ENCODE data around the gene DEFB112. TPM values are rescaled to one million over a fixed set of nuclear protein-coding genes. Genes with fewer than 3 reads are reported as not detected.

Gene DEFB112
- total RNA-seq, 4 donors from 2014 or later, result not detected

GRCh38 chr6:50025258-50025657 lies 24.5 kb downstream of the DEFB112 start:
- Histone ChIP-seq H3K27me3 (no peaks in the 10 kb centered on the region), H3K4me3 (no peak overlapping the region), H3K4me1 (no peaks in the 10 kb centered on the region), H3K36me3 (no peaks in the 10 kb centered on the region), H3K27ac (replicated peaks in 1 of 4) (no peak overlapping the region), H3K9me3 (peaks cover 0 to 3% (median 0%) of the 10 kb centered on the region in 4 donors)
- DNase-seq (ENCODE audit: extremely low spot score), result no peak
- 73% methylated on average over 4 of the region's 4 CpGs for WGBS
- TF ChIP-seq CTCF (IDR thresholded peaks at IDR 0.05) (no peak), POLR2AphosphoS5 (IDR thresholded peaks at IDR 0.05) (no peak), POLR2A (IDR thresholded peaks at IDR 0.05; ENCODE audit: low read depth) (no peak), EP300 (IDR thresholded peaks at IDR 0.05) (no peak)
- intact Hi-C loops (cut with DNase I), result no loop called here

GRCh38 chr6:50021894-50022293 lies 27.8 kb downstream of the DEFB112 start, which contains the start of gene DEFB110:
TSS of gene DEFB110 (minus strand) at chr6:50021994. CDS start at chr6:50021935, 59 bp downstream.
- Histone ChIP-seq H3K4me3 (no peak within 1 kb of the TSS), H3K4me1 (no peaks in the 10 kb centered on the region), H3K36me3 (no peaks in the 10 kb centered on the region), H3K27ac (replicated peaks in 1 of 4) (no peak within 1 kb of the TSS), H3K9me3 (no peaks in the 10 kb centered on the region), H3K27me3 (no peaks in the 10 kb centered on the region)
- TF ChIP-seq EP300 (IDR thresholded peaks at IDR 0.05), result no peak
- intact Hi-C loops (cut with DNase I), result no loop called here
- no peak for DNase-seq (ENCODE audit: extremely low spot score)

- Histone ChIP-seq H3K9me3 (no peaks in the 10 kb centered on the region), H3K4me1 (no peaks in the 10 kb centered on the region), H3K36me3 (no peaks in the 10 kb centered on the region), H3K27me3 (no peaks in the 10 kb centered on the region), H3K27ac (replicated peaks in 1 of 4) (no peak overlapping the region), H3K4me3 (no peak overlapping the region)
- 55% methylated on average over 3 of the region's 3 CpGs for WGBS
- DNase-seq (ENCODE audit: extremely low spot score), result no peak
- intact Hi-C loops (cut with DNase I), result no loop called here
- TF ChIP-seq EP300 (IDR thresholded peaks at IDR 0.05), result no peak
- TF ChIP-seq POLR2AphosphoS5 (IDR thresholded peaks at IDR 0.05), result no peak
- TF ChIP-seq POLR2A (IDR thresholded peaks at IDR 0.05; ENCODE audit: low read depth), result no peak
- no peak for TF ChIP-seq CTCF (IDR thresholded peaks at IDR 0.05)
These were observed 41.9 kb downstream of the DEFB112 start for GRCh38 chr6:50007819-50008218.

GRCh38 chr6:50003139-50003538 lies 46.6 kb downstream of the DEFB112 start:
- intact Hi-C loops (cut with DNase I), result no loop called here
- no peak overlapping the region for H3K27ac ChIP-seq (replicated peaks in 1 of 4)
- DNase-seq (ENCODE audit: extremely low spot score), result no peak
- WGBS, result 43% methylated on average over 3 of the region's 3 CpGs
- no peaks in the 10 kb centered on the region for H3K4me1 ChIP-seq
- no peaks in the 10 kb centered on the region for H3K9me3 ChIP-seq
- no peaks in the 10 kb centered on the region for H3K27me3 ChIP-seq
- TF ChIP-seq CTCF (IDR thresholded peaks at IDR 0.05), result no peak
- H3K36me3 ChIP-seq, result no peaks in the 10 kb centered on the region
- H3K4me3 ChIP-seq, result no peak overlapping the region

GRCh38 chr6:49995278-49995677 lies 54.5 kb downstream of the DEFB112 start:
- H3K36me3 ChIP-seq, result no peaks in the 10 kb centered on the region
- no peak for TF ChIP-seq EP300 (IDR thresholded peaks at IDR 0.05)
- no peak for TF ChIP-seq POLR2AphosphoS5 (IDR thresholded peaks at IDR 0.05)
- no peak for TF ChIP-seq CTCF (IDR thresholded peaks at IDR 0.05)
- TF ChIP-seq POLR2A (IDR thresholded peaks at IDR 0.05; ENCODE audit: low read depth), result no peak
- no peak overlapping the region for H3K4me3 ChIP-seq
- no peaks in the 10 kb centered on the region for H3K27me3 ChIP-seq
- H3K9me3 ChIP-seq, result no peaks in the 10 kb centered on the region
- no peak for DNase-seq (ENCODE audit: extremely low spot score)
- H3K4me1 ChIP-seq, result no peaks in the 10 kb centered on the region
- intact Hi-C loops (cut with DNase I), result no loop called here
- no peak overlapping the region for H3K27ac ChIP-seq (replicated peaks in 1 of 4)

Other genes with a start within 250 kb of the DEFB112 start
- not detected for gene CRISP1, start 183.4 kb downstream of the DEFB112 start, total RNA-seq
- not detected for gene DEFB114, start 85.8 kb downstream of the DEFB112 start, total RNA-seq
- gene DEFB113, start 80.3 kb downstream of the DEFB112 start, total RNA-seq, result not detected
- not detected for gene DEFB110, start 27.9 kb downstream of the DEFB112 start, total RNA-seq

Measured in esophagus muscularis mucosa (tissue), 4 donors.